Measurements from ENCODE around the gene MCRIP1. TPM values are rescaled to one million over a fixed set of nuclear protein-coding genes. Genes with fewer than 3 reads are reported as not detected.

Gene MCRIP1
- 10 to 100 TPM; 50.3 to 51.9 TPM for total RNA-seq
- total RNA-seq, result 24.1 to 58.4 reads per million in 2 donors

GRCh38 chr17:81833160-81833920 lies at the start of gene MCRIP1:
Gene MCRIP1 (minus strand): TSS chr17:81833291. CDS start chr17:81824506, 8,785 bp downstream.
- no peaks in the 10 kb centered on the region for H3K9me3 ChIP-seq (ENCODE audit: control insufficient read depth, low read length, poor library complexity, severe bottlenecking)
- peaks cover 19% of the 10 kb centered on the region for H3K4me1 Mint-ChIP-seq
- H3K27me3 Mint-ChIP-seq, result no peaks in the 10 kb centered on the region
- ATAC-seq (peak; percentile 81), DNase-seq (peak; percentile 91 to 96 (median 93))
- H3K36me3 Mint-ChIP-seq (ENCODE audit: low read depth), result peaks cover 2% of the 10 kb centered on the region
- H3K4me3 Mint-ChIP-seq, result peak within 1 kb of the TSS; percentile 95
- peak within 1 kb of the TSS; percentile 96 for H3K27ac Mint-ChIP-seq

- H3K9me3 ChIP-seq (ENCODE audit: control insufficient read depth, low read length, poor library complexity, severe bottlenecking), result no peaks in the 10 kb centered on the region
- Mint-ChIP-seq H3K36me3 (ENCODE audit: low read depth) (no peaks in the 10 kb centered on the region), H3K27ac (peak overlapping the region; percentile 37), H3K4me1 (peaks cover 4% of the 10 kb centered on the region), H3K27me3 (no peaks in the 10 kb centered on the region), H3K4me3 (no peak overlapping the region)
- ATAC-seq, result no peak
- DNase-seq, result no peak
These were observed 46.0 kb upstream of the MCRIP1 start for GRCh38 chr17:81879121-81879520.

- H3K36me3 Mint-ChIP-seq (ENCODE audit: low read depth), result no peaks in the 10 kb centered on the region
- no peak overlapping the region for H3K4me3 Mint-ChIP-seq
- H3K4me1 Mint-ChIP-seq, result peaks cover 4% of the 10 kb centered on the region
- no peaks in the 10 kb centered on the region for H3K27me3 Mint-ChIP-seq
- H3K9me3 ChIP-seq (ENCODE audit: control insufficient read depth, low read length, poor library complexity, severe bottlenecking), result no peaks in the 10 kb centered on the region
- DNase-seq (no peak), ATAC-seq (no peak)
- H3K27ac Mint-ChIP-seq, result no peak overlapping the region
These were observed 45.2 kb upstream of the MCRIP1 start for GRCh38 chr17:81878294-81878693.

- H3K4me3 Mint-ChIP-seq, result no peak overlapping the region
- H3K9me3 ChIP-seq (ENCODE audit: control insufficient read depth, low read length, poor library complexity, severe bottlenecking), result no peaks in the 10 kb centered on the region
- H3K27ac Mint-ChIP-seq, result peak overlapping the region; percentile 53
These were observed 44.5 kb upstream of the MCRIP1 start for GRCh38 chr17:81877569-81877968.

GRCh38 chr17:81871387-81872230 lies 38.5 kb upstream of the MCRIP1 start:
- peaks cover 25% of the 10 kb centered on the region for H3K4me1 Mint-ChIP-seq
- DNase-seq (peak; percentile 93 to 97 (median 96)), ATAC-seq (peak; percentile 43)
- H3K36me3 Mint-ChIP-seq (ENCODE audit: low read depth), result peaks cover 2% of the 10 kb centered on the region
- H3K27ac Mint-ChIP-seq, result peak overlapping the region; percentile 96
- H3K4me3 Mint-ChIP-seq, result peak overlapping the region; percentile 88
- no peaks in the 10 kb centered on the region for H3K9me3 ChIP-seq (ENCODE audit: control insufficient read depth, low read length, poor library complexity, severe bottlenecking)
- H3K27me3 Mint-ChIP-seq, result no peaks in the 10 kb centered on the region

More at GRCh38 chr17:81877569-81877968, 44.5 kb upstream of the MCRIP1 start:
- H3K36me3 Mint-ChIP-seq (ENCODE audit: low read depth), result no peaks in the 10 kb centered on the region
- no peaks in the 10 kb centered on the region for H3K27me3 Mint-ChIP-seq
- H3K4me1 Mint-ChIP-seq, result peaks cover 8% of the 10 kb centered on the region
- ATAC-seq (no peak), DNase-seq (no peak)

GRCh38 chr17:81870981-81871386 lies 37.9 kb upstream of the MCRIP1 start, which contains the start of gene ARHGDIA:
Gene ARHGDIA (minus strand): TSS chr17:81871337. CDS start chr17:81869930, 1,407 bp downstream.
- Mint-ChIP-seq H3K27me3 (no peaks in the 10 kb centered on the region), H3K4me1 (peaks cover 25% of the 10 kb centered on the region), H3K27ac (peak within 1 kb of the TSS; percentile 97), H3K4me3 (peak within 1 kb of the TSS; percentile 90), H3K36me3 (ENCODE audit: low read depth) (peaks cover 2% of the 10 kb centered on the region)
- H3K9me3 ChIP-seq (ENCODE audit: control insufficient read depth, low read length, poor library complexity, severe bottlenecking), result no peaks in the 10 kb centered on the region
- ATAC-seq (peak; percentile 74), DNase-seq (no peak)

- H3K36me3 Mint-ChIP-seq (ENCODE audit: low read depth), result peaks cover 2% of the 10 kb centered on the region
- H3K9me3 ChIP-seq (ENCODE audit: control insufficient read depth, low read length, poor library complexity, severe bottlenecking), result no peaks in the 10 kb centered on the region
- H3K27ac Mint-ChIP-seq, result peak overlapping the region; percentile 97
- ATAC-seq (peak; percentile 22), DNase-seq (peak in 1 of 3 donors; percentile 21)
- H3K4me1 Mint-ChIP-seq, result peaks cover 25% of the 10 kb centered on the region
- peak overlapping the region; percentile 90 for H3K4me3 Mint-ChIP-seq
- no peaks in the 10 kb centered on the region for H3K27me3 Mint-ChIP-seq
These were observed 37.3 kb upstream of the MCRIP1 start for GRCh38 chr17:81870131-81870980.

- Mint-ChIP-seq H3K36me3 (ENCODE audit: low read depth) (peaks cover 2% of the 10 kb centered on the region), H3K4me1 (peaks cover 25% of the 10 kb centered on the region), H3K27me3 (no peaks in the 10 kb centered on the region), H3K4me3 (peak overlapping the region; percentile 90), H3K27ac (peak overlapping the region; percentile 97)
- DNase-seq, result peak in 1 of 3 donors; percentile 38
- H3K9me3 ChIP-seq (ENCODE audit: control insufficient read depth, low read length, poor library complexity, severe bottlenecking), result no peaks in the 10 kb centered on the region
- ATAC-seq, result no peak
These were observed 36.4 kb upstream of the MCRIP1 start for GRCh38 chr17:81869221-81870130.

- Mint-ChIP-seq H3K36me3 (ENCODE audit: low read depth) (peaks cover 2% of the 10 kb centered on the region), H3K4me1 (peaks cover 25% of the 10 kb centered on the region), H3K27me3 (no peaks in the 10 kb centered on the region), H3K27ac (peak overlapping the region; percentile 97), H3K4me3 (peak overlapping the region; percentile 75)
- no peaks in the 10 kb centered on the region for H3K9me3 ChIP-seq (ENCODE audit: control insufficient read depth, low read length, poor library complexity, severe bottlenecking)
- ATAC-seq, result no peak
- no peak for DNase-seq
These were observed 35.7 kb upstream of the MCRIP1 start for GRCh38 chr17:81868674-81869220.

- no peaks in the 10 kb centered on the region for H3K9me3 ChIP-seq (ENCODE audit: control insufficient read depth, low read length, poor library complexity, severe bottlenecking)
- Mint-ChIP-seq H3K27ac (peak overlapping the region; percentile 97), H3K27me3 (no peaks in the 10 kb centered on the region), H3K4me3 (peak overlapping the region; percentile 75), H3K4me1 (peaks cover 30% of the 10 kb centered on the region), H3K36me3 (ENCODE audit: low read depth) (peaks cover 2% of the 10 kb centered on the region)
- ATAC-seq (no peak), DNase-seq (no peak)
These were observed 35.0 kb upstream of the MCRIP1 start for GRCh38 chr17:81867991-81868673.

All from T-helper 17 cell (primary cell).